ENCODE measurements around the gene DNAJC21. TPM values are rescaled to one million over a fixed set of nuclear protein-coding genes. Genes with fewer than 3 reads are reported as not detected.

The DNAJC21 gene
- total and polyA plus RNA-seq, 3 donors from 2014 or later, result 58.3 to 75.4 (median 63.0) TPM

GRCh38 chr5:34977934-34978613 is 48.7 kb downstream of the DNAJC21 start:
- DNase-seq, result no peak
- no peak for TF ChIP-seq CTCF (IDR thresholded peaks at IDR 0.05)
- no peak for TF ChIP-seq POLR2A (IDR thresholded peaks at IDR 0.05)
- no peaks in the 10 kb centered on the region for H3K9me3 ChIP-seq
- intact Hi-C loops (cut with DNase I; ENCODE audit: low total_unique reads), result no loop called here
- H3K4me3 ChIP-seq, result no peak overlapping the region
- no peaks in the 10 kb centered on the region for H3K36me3 ChIP-seq (ENCODE audit: low read depth, missing control alignments)
- no peaks in the 10 kb centered on the region for H3K4me1 ChIP-seq
- 44 to 91% methylated on average over 1 to 2 of the region's 2 CpGs for WGBS, 2 donors
- H3K27ac ChIP-seq, result no peak overlapping the region
- H3K27me3 ChIP-seq, result no peaks in the 10 kb centered on the region

- H3K9me3 ChIP-seq, result no peaks in the 10 kb centered on the region
- DNase-seq, result no peak
- intact Hi-C loops (cut with DNase I; ENCODE audit: low total_unique reads), result no loop called here
- TF ChIP-seq POLR2A (IDR thresholded peaks at IDR 0.05) (no peak), CTCF (IDR thresholded peaks at IDR 0.05) (no peak)
- H3K4me1 ChIP-seq, result no peaks in the 10 kb centered on the region
- no peak overlapping the region for H3K27ac ChIP-seq
- no peak overlapping the region for H3K4me3 ChIP-seq
- no peaks in the 10 kb centered on the region for H3K27me3 ChIP-seq
- no peaks in the 10 kb centered on the region for H3K36me3 ChIP-seq (ENCODE audit: low read depth, missing control alignments)
- WGBS, 2 donors, result 51 to 76% methylated on average over 4 of the region's 4 CpGs
Observed at GRCh38 chr5:34978681-34979080, 49.3 kb downstream of the DNAJC21 start.

GRCh38 chr5:34982823-34983222 is 53.5 kb downstream of the DNAJC21 start:
- Histone ChIP-seq H3K27me3 (no peaks in the 10 kb centered on the region), H3K4me3 (no peak overlapping the region), H3K9me3 (no peaks in the 10 kb centered on the region), H3K36me3 (ENCODE audit: low read depth, missing control alignments) (no peaks in the 10 kb centered on the region), H3K27ac (no peak overlapping the region), H3K4me1 (no peaks in the 10 kb centered on the region)
- 91% methylated on average over 4 of the region's 4 CpGs for WGBS, 2 donors
- no peak for DNase-seq
- intact Hi-C loops (cut with DNase I; ENCODE audit: low total_unique reads), result no loop called here
- TF ChIP-seq CTCF (IDR thresholded peaks at IDR 0.05) (no peak), POLR2A (IDR thresholded peaks at IDR 0.05) (no peak)

- DNase-seq, result no peak
- Histone ChIP-seq H3K4me3 (no peak overlapping the region), H3K27ac (no peak overlapping the region), H3K27me3 (no peaks in the 10 kb centered on the region), H3K36me3 (ENCODE audit: low read depth, missing control alignments) (no peaks in the 10 kb centered on the region), H3K9me3 (no peaks in the 10 kb centered on the region), H3K4me1 (no peaks in the 10 kb centered on the region)
- intact Hi-C loops (cut with DNase I; ENCODE audit: low total_unique reads), result no loop called here
- WGBS, 2 donors, result 90 to 100% methylated on average over 1 of the region's 1 CpG
- TF ChIP-seq POLR2A (IDR thresholded peaks at IDR 0.05), result no peak
- no peak for TF ChIP-seq CTCF (IDR thresholded peaks at IDR 0.05)
Observed at GRCh38 chr5:34986965-34987364, 57.6 kb downstream of the DNAJC21 start.

Data from testis (tissue), 3 donors.